ENCODE results near the gene ARHGEF10L.

- TF ChIP-seq, protein P1, sequence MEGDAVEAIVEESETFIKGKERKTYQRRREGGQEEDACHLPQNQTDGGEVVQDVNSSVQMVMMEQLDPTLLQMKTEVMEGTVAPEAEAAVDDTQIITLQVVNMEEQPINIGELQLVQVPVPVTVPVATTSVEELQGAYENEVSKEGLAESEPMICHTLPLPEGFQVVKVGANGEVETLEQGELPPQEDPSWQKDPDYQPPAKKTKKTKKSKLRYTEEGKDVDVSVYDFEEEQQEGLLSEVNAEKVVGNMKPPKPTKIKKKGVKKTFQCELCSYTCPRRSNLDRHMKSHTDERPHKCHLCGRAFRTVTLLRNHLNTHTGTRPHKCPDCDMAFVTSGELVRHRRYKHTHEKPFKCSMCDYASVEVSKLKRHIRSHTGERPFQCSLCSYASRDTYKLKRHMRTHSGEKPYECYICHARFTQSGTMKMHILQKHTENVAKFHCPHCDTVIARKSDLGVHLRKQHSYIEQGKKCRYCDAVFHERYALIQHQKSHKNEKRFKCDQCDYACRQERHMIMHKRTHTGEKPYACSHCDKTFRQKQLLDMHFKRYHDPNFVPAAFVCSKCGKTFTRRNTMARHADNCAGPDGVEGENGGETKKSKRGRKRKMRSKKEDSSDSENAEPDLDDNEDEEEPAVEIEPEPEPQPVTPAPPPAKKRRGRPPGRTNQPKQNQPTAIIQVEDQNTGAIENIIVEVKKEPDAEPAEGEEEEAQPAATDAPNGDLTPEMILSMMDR (IDR thresholded peaks at IDR 0.05) = no peak
- TF ChIP-seq EZH2 (IDR thresholded peaks at IDR 0.05) = no peak
These were observed 126.6 kb downstream of the ARHGEF10L start for GRCh38 chr1:17665950-17666720.

Data from neural progenitor cell (in vitro differentiated cells).